Measurements from ENCODE around the gene RAB22A.
"Not testable (repeated sequence)": the region's sequence is repeated elsewhere in the genome, so short reads cannot be mapped to it uniquely, and the experiment has no call there.

Gene RAB22A

DNA sequence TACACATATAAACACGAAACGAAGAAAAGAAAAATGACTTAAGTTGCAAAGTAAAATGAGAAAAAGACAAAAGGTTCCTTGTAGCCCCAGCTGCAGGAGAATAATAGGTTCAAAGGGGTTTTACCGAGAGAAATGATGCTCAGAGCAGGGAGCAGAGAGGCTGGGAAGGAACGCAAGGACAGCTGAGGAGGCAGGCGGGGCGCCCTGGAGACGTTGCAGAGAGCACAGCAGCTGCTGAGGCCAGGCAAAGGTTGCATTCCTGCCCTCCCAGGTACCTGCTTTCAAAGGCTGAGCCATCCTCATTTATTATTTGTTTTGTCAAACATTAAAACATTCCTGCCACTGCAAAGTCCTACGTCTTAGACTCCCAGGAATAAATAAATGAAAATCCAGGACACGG is 63.3 kb downstream of the RAB22A start:
- Histone ChIP-seq H3K4me3 (ENCODE audit: severe bottlenecking) (no peak overlapping the region), H3K27me3 (ENCODE audit: insufficient read depth, poor library complexity, severe bottlenecking) (no peaks in the 10 kb centered on the region), H3K36me3 (ENCODE audit: low read depth) (no peaks in the 10 kb centered on the region), H3K27ac (ENCODE audit: poor library complexity, severe bottlenecking) (no peak overlapping the region), H3K4me1 (ENCODE audit: insufficient read depth, poor library complexity, severe bottlenecking) (no peaks in the 10 kb centered on the region), H3K9me3 (ENCODE audit: severe bottlenecking) (no peaks in the 10 kb centered on the region)
- no peak for TF ChIP-seq CTCF (IDR thresholded peaks at IDR 0.05; ENCODE audit: poor library complexity, severe bottlenecking)
- DNase-seq (ENCODE audit: low spot score) (peak; percentile 69), ATAC-seq (ENCODE audit: low read depth) (peak; percentile 44)

DNA sequence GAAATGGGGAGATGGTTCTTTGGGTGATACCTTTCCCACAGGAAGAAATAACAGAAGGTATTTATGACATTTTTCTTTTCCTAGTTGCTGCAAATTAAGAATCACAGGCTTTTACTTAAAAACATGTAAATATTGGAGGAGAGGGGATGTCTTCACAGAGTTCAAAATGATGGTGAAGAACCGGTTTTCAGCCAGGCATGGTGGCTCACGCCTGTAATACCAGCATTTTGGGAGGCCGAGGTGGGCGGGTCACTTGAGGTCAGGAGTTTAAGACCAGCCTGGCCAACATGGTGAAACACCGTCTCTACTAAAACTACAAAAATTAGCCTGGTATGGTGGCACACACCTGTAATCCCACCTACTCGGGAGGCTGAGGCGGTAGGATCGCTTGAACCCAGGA is 63.8 kb downstream of the RAB22A start:
- not testable (repeated sequence) for ATAC-seq (ENCODE audit: low read depth); H3K4me1 ChIP-seq (ENCODE audit: insufficient read depth, poor library complexity, severe bottlenecking); H3K4me3 ChIP-seq (ENCODE audit: severe bottlenecking); H3K36me3 ChIP-seq (ENCODE audit: low read depth); H3K27me3 ChIP-seq (ENCODE audit: insufficient read depth, poor library complexity, severe bottlenecking); H3K27ac ChIP-seq (ENCODE audit: poor library complexity, severe bottlenecking); H3K9me3 ChIP-seq (ENCODE audit: severe bottlenecking)
- peak; percentile 50 for DNase-seq (ENCODE audit: low spot score)

DNA sequence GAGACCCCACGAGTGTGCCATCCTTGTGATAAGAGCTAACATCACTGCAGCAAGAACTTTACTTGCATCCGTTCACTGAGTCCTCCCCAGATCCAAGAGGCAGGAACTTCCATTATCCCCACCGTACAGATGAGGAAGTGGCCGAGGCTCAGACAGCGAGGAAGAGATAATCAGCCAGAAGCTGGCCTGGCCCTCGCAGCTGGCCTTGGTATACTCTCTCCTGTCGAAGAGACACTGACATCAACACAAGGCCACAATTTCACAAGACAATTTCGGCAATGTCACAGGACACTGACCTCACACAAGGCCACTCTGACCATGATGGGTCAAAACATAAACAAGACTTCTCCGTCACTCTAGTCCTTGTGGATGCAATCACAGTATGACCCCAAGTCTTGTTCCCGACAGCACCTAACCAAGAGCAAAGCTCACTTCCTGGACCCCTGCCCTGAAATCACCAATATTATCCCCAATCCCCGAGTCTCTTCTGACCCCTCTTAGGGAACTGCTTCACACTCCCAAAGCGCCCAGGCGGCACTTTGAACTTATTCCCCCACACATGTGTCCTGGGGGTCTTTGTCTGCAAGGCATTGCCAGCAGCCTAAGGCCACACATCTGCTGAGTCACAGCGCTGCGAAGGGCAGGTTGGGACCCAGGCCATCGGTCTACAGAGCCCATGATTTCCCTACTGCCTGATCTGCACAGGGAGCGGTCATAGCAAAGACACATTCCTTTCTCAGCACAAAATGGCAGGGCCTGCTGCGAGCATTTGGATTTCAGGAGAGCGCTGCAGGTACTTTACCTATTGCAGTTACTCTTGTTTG is 64.7 kb downstream of the RAB22A start:
- ATAC-seq (ENCODE audit: low read depth), result peak; percentile 12; the same call in 1 of the 3 replicates
- Histone ChIP-seq H3K4me3 (ENCODE audit: severe bottlenecking) (no peak overlapping the region), H3K4me1 (ENCODE audit: insufficient read depth, poor library complexity, severe bottlenecking) (no peaks in the 10 kb centered on the region), H3K9me3 (ENCODE audit: severe bottlenecking) (no peaks in the 10 kb centered on the region), H3K27ac (ENCODE audit: poor library complexity, severe bottlenecking) (no peak overlapping the region), H3K27me3 (ENCODE audit: insufficient read depth, poor library complexity, severe bottlenecking) (no peaks in the 10 kb centered on the region), H3K36me3 (ENCODE audit: low read depth) (no peaks in the 10 kb centered on the region)
- TF ChIP-seq CTCF (IDR thresholded peaks at IDR 0.05; ENCODE audit: poor library complexity, severe bottlenecking), result no peak
- peak; percentile 72 for DNase-seq (ENCODE audit: low spot score)

- Histone ChIP-seq H3K4me1 (ENCODE audit: insufficient read depth, poor library complexity, severe bottlenecking) (no peaks in the 10 kb centered on the region), H3K27me3 (ENCODE audit: insufficient read depth, poor library complexity, severe bottlenecking) (no peaks in the 10 kb centered on the region), H3K9me3 (ENCODE audit: severe bottlenecking) (no peaks in the 10 kb centered on the region), H3K4me3 (ENCODE audit: severe bottlenecking) (no peak overlapping the region), H3K36me3 (ENCODE audit: low read depth) (no peaks in the 10 kb centered on the region), H3K27ac (ENCODE audit: poor library complexity, severe bottlenecking) (no peak overlapping the region)
- no peak for TF ChIP-seq CTCF (IDR thresholded peaks at IDR 0.05; ENCODE audit: poor library complexity, severe bottlenecking)
- DNase-seq (ENCODE audit: low spot score) (peak; percentile 55), ATAC-seq (ENCODE audit: low read depth) (no peak)
These were observed 65.6 kb downstream of the RAB22A start for GRCh38 chr20:58374906-58375758.

GRCh38 chr20:58375759-58376352 is 66.3 kb downstream of the RAB22A start:
- Histone ChIP-seq H3K4me3 (ENCODE audit: severe bottlenecking) (no peak overlapping the region), H3K36me3 (ENCODE audit: low read depth) (no peaks in the 10 kb centered on the region), H3K9me3 (ENCODE audit: severe bottlenecking) (no peaks in the 10 kb centered on the region), H3K27me3 (ENCODE audit: insufficient read depth, poor library complexity, severe bottlenecking) (no peaks in the 10 kb centered on the region), H3K27ac (ENCODE audit: poor library complexity, severe bottlenecking) (no peak overlapping the region), H3K4me1 (ENCODE audit: insufficient read depth, poor library complexity, severe bottlenecking) (no peaks in the 10 kb centered on the region)
- no peak for ATAC-seq (ENCODE audit: low read depth)
- DNase-seq (ENCODE audit: low spot score), result peak; percentile 46
- TF ChIP-seq CTCF (IDR thresholded peaks at IDR 0.05; ENCODE audit: poor library complexity, severe bottlenecking), result no peak

Data from RWPE2 (cell line).